Fibroblast of the aortic adventitia (primary cell): ENCODE measurements around the gene COL16A1. TPM values are rescaled to one million over a fixed set of nuclear protein-coding genes. Genes with fewer than 3 reads are reported as not detected.

ENCODE experiments used
- DNase-seq: peaks from one replicate; pipeline ENCODE4 v3.0.0-alpha.2; 2010; ENCODE audit warnings: low read depth
- H3K4me3 ChIP-seq: 2 replicates; pipeline ENCODE4 v1.5.1; 2011; ENCODE audit warnings: low read depth, mild to moderate bottlenecking, control low read depth, low read length, moderate library complexity
- CTCF ChIP-seq: IDR thresholded peaks from 2 replicates; pipeline ENCODE4 v1.5.1; 2011; ENCODE audit warnings: mild to moderate bottlenecking, low read length, control low read depth, inconsistent platforms; ENCODE audit not compliant: insufficient read depth
- total RNA-seq: library from RNA; depleted of rRNA; stranded (reverse); fragments of >200 nt; gene quantifications from 2 replicates; pipeline ENCODE4 v1.2.3, GENCODE V29; 2012; ENCODE audit warnings: low replicate concordance

The COL16A1 gene
- total RNA-seq, 1 donor = 133 TPM

- no peak overlapping the region for H3K4me3 ChIP-seq
- no peak for DNase-seq
- no peak for TF ChIP-seq CTCF
These were observed 84.6 kb downstream of the COL16A1 start for GRCh38 chr1:31618916-31619846.

GRCh38 chr1:31617916-31618746 lies 85.7 kb downstream of the COL16A1 start:
- TF ChIP-seq CTCF = peak; percentile 83
- peak; percentile 22 for DNase-seq
- H3K4me3 ChIP-seq = peak overlapping the region; percentile 61

GRCh38 chr1:31617218-31617915 lies 86.5 kb downstream of the COL16A1 start, which contains the start of gene HCRTR1:
Gene HCRTR1, plus strand, starts transcription at chr1:31617689. Its CDS starts 1,504 bp downstream, at chr1:31619193.
- H3K4me3 ChIP-seq = peak within 1 kb of the TSS; percentile 61
- no peak for DNase-seq
- TF ChIP-seq CTCF = no peak

GRCh38 chr1:31615939-31616338 lies 87.9 kb downstream of the COL16A1 start:
- TF ChIP-seq CTCF = no peak
- no peak for DNase-seq
- H3K4me3 ChIP-seq = no peak overlapping the region

GRCh38 chr1:31615414-31615813 lies 88.4 kb downstream of the COL16A1 start:
- no peak overlapping the region for H3K4me3 ChIP-seq
- TF ChIP-seq CTCF = no peak
- no peak for DNase-seq

GRCh38 chr1:31614414-31615005 lies 89.3 kb downstream of the COL16A1 start:
- no peak for TF ChIP-seq CTCF
- DNase-seq = no peak

More at GRCh38 chr1:31614414-31615005, 89.3 kb downstream of the COL16A1 start:
- no peak overlapping the region for H3K4me3 ChIP-seq
